H9 (cell line): Measurements from ENCODE around the gene HTR1E. TPM values are rescaled to one million over a fixed set of nuclear protein-coding genes. Genes with fewer than 3 reads are reported as not detected.

Source experiments
- DNase-seq: peaks from one replicate; pipeline ENCODE4 v3.0.0-alpha.2; 2017
- H2AFZ ChIP-seq: one replicate; pipeline ENCODE4 v1.6.1; 2013; ENCODE audit warnings: mild to moderate bottlenecking, low read length, control low read depth, moderate library complexity
- H2AK5ac ChIP-seq: 2 replicates; pipeline ENCODE4 v1.6.1; 2013; ENCODE audit warnings: low read length, control low read depth, mixed read lengths; ENCODE audit not compliant: insufficient read length
- H2BK120ac ChIP-seq: one replicate; pipeline ENCODE4 v1.6.1; 2013; ENCODE audit warnings: low read depth, mild to moderate bottlenecking, low read length, control low read depth, inconsistent platforms; ENCODE audit not compliant: poor library complexity, severe bottlenecking
- H2BK12ac ChIP-seq: 2 replicates; pipeline ENCODE4 v1.6.1; 2013; ENCODE audit warnings: low read length, control low read depth, mixed read lengths, low read depth; ENCODE audit not compliant: insufficient read length
- H2BK15ac ChIP-seq: 2 replicates; pipeline ENCODE4 v1.6.1; 2013; ENCODE audit warnings: low read depth, low read length, control low read depth
- H2BK20ac ChIP-seq: one replicate; pipeline ENCODE4 v1.6.1; 2013; ENCODE audit warnings: low read depth, mild to moderate bottlenecking, low read length, control low read depth, inconsistent platforms; ENCODE audit not compliant: poor library complexity, severe bottlenecking
- H2BK5ac ChIP-seq: 2 replicates; pipeline ENCODE4 v1.6.1; 2013; ENCODE audit warnings: low read length, control low read depth, mixed read lengths; ENCODE audit not compliant: insufficient read length
- H3K14ac ChIP-seq: 2 replicates; pipeline ENCODE4 v1.6.1; 2013; ENCODE audit warnings: low read length, control low read depth; ENCODE audit not compliant: insufficient read depth
- H3K18ac ChIP-seq: 2 replicates; pipeline ENCODE4 v1.6.1; 2013; ENCODE audit warnings: low read depth, mild to moderate bottlenecking, mixed read lengths, low read length, control low read depth; ENCODE audit not compliant: insufficient read length
- H3K23ac ChIP-seq: 2 replicates; pipeline ENCODE4 v1.6.1; 2013; ENCODE audit warnings: low read length, control low read depth, mixed read lengths, low read depth; ENCODE audit not compliant: insufficient read length
- H3K23me2 ChIP-seq: 2 replicates; pipeline ENCODE4 v1.6.1; 2013; ENCODE audit warnings: low read depth, mild to moderate bottlenecking, mixed read lengths, low read length, control low read depth; ENCODE audit not compliant: insufficient read length, poor library complexity, severe bottlenecking
- H3K27ac ChIP-seq: 2 replicates; pipeline ENCODE4 v1.5.1; 2013; ENCODE audit warnings: low read length, control low read depth, mixed read lengths, low read depth; ENCODE audit not compliant: insufficient read length
- H3K27me3 ChIP-seq: 2 replicates; pipeline ENCODE4 v1.6.1; 2013; ENCODE audit warnings: low read length, control low read depth, inconsistent platforms; ENCODE audit not compliant: insufficient read depth
- H3K4ac ChIP-seq: 2 replicates; pipeline ENCODE4 v1.6.1; 2013; ENCODE audit warnings: low read depth, mild to moderate bottlenecking, control low read depth, inconsistent platforms, low read length, moderate library complexity
- H3K4me1 ChIP-seq: 2 replicates; pipeline ENCODE4 v1.6.1; 2013; ENCODE audit warnings: low read length, control low read depth, inconsistent platforms; ENCODE audit not compliant: insufficient read depth
- H3K4me2 ChIP-seq: 2 replicates; pipeline ENCODE4 v1.6.1; 2013; ENCODE audit warnings: low read length, control low read depth, mixed read lengths; ENCODE audit not compliant: insufficient read length, insufficient read depth
- H3K56ac ChIP-seq: 2 replicates; pipeline ENCODE4 v1.6.1; 2013; ENCODE audit warnings: low read depth, mild to moderate bottlenecking, mixed read lengths, low read length, control low read depth; ENCODE audit not compliant: insufficient read length
- H3K79me1 ChIP-seq: 2 replicates; pipeline ENCODE4 v1.6.1; 2013; ENCODE audit warnings: low read depth, mild to moderate bottlenecking, moderate library complexity, low read length, control low read depth, inconsistent platforms; ENCODE audit not compliant: insufficient read depth, poor library complexity, severe bottlenecking
- H3K79me2 ChIP-seq: 2 replicates; pipeline ENCODE4 v1.6.1; 2013; ENCODE audit warnings: low read length, control low read depth, inconsistent platforms; ENCODE audit not compliant: insufficient read depth
- H3K9ac ChIP-seq: 2 replicates; pipeline ENCODE4 v1.6.1; 2013; ENCODE audit warnings: low read length, control low read depth, mixed read lengths; ENCODE audit not compliant: insufficient read length; ENCODE audit errors: extremely low read depth
- H3K9me3 ChIP-seq: one replicate; pipeline ENCODE4 v1.6.1; 2013; ENCODE audit warnings: low read depth, low read length, inconsistent platforms; ENCODE audit not compliant: control insufficient read depth
- H3T11ph ChIP-seq: one replicate; pipeline ENCODE4 v1.6.1; 2013; ENCODE audit warnings: mild to moderate bottlenecking, low read length, control low read depth, inconsistent platforms
- H4K20me1 ChIP-seq: one replicate; pipeline ENCODE4 v1.6.1; 2013; ENCODE audit not compliant: control insufficient read depth, insufficient read length, insufficient read depth
- H4K5ac ChIP-seq: 2 replicates; pipeline ENCODE4 v1.6.1; 2013; ENCODE audit warnings: low read depth, mild to moderate bottlenecking, mixed read lengths, low read length, control low read depth; ENCODE audit not compliant: insufficient read length
- H4K8ac ChIP-seq: replicated peaks from 2 replicates; pipeline ENCODE4 v1.6.1; 2013; ENCODE audit warnings: low read length, control low read depth, mixed read lengths, low read depth; ENCODE audit not compliant: insufficient read length
- H4K91ac ChIP-seq: 2 replicates; pipeline ENCODE4 v1.6.1; 2013; ENCODE audit warnings: low read depth, mild to moderate bottlenecking, moderate library complexity, mixed read lengths, low read length, control low read depth; ENCODE audit not compliant: insufficient read length
- H3K27ac Mint-ChIP-seq, 3 experiments: 2 replicates in 2 of 3; 3 replicates in 1 of 3; pipeline ENCODE4 v1.8.0; 2020 to 2021; ENCODE audit warnings: mixed read lengths in 3 of 3, mild to moderate bottlenecking in 1 of 3, moderate library complexity in 1 of 3
- H3K27me3 Mint-ChIP-seq: 2 replicates; pipeline ENCODE4 v1.8.0; 2021; ENCODE audit warnings: low read depth, mild to moderate bottlenecking, moderate library complexity, mixed read lengths
- H3K36me3 Mint-ChIP-seq, 3 experiments: 2 replicates in 2 of 3; 3 replicates in 1 of 3; pipeline ENCODE4 v1.8.0; 2020 to 2021; ENCODE audit warnings: low read depth in 3 of 3, mixed read lengths in 3 of 3; ENCODE audit not compliant: insufficient read depth in 1 of 3
- H3K4me1 Mint-ChIP-seq, 2 experiments: 2 replicates each; pipeline ENCODE4 v1.8.0; 2020; ENCODE audit warnings: mixed read lengths in 2 of 2
- H3K4me3 Mint-ChIP-seq, 2 experiments: 2 replicates in 1 of 2; 3 replicates in 1 of 2; pipeline ENCODE4 v1.8.0; 2020 to 2021; ENCODE audit warnings: mild to moderate bottlenecking in 2 of 2, mixed read lengths in 2 of 2, moderate library complexity in 1 of 2
- H3K9me3 Mint-ChIP-seq, 2 experiments: 2 replicates in 1 of 2; 3 replicates in 1 of 2; pipeline ENCODE4 v1.8.0; 2020; ENCODE audit warnings: mild to moderate bottlenecking in 2 of 2, mixed read lengths in 2 of 2, moderate library complexity in 1 of 2
- WGBS: extraction: QIAGEN DNeasy Blood & Tissue Kit; methylation state at CpG from one replicate; pipeline ENCODE4 v1.1.7; 2013; ENCODE audit warnings: missing lambda C conversion rate, low lambda C conversion rate, mixed read lengths; ENCODE audit not compliant: insufficient read length; ENCODE audit errors: extremely low coverage; 5-methylcytosine and 5-hydroxymethylcytosine counted together
- total RNA-seq: library from RNA; stranded (reverse); gene quantifications from 2 replicates; pipeline ENCODE4 v1.2.1, GENCODE V29; 2021
- TF ChIP-seq, protein P1 (sequence below): fragments of 200-600 bp; sonication (generic); conservative IDR thresholded peaks from 3 replicates; pipeline ENCODE4 v1.8.0; 2021; ENCODE audit warnings: antibody characterized with exemption, mild to moderate bottlenecking

Gene HTR1E
- total RNA-seq, 1 experiment from 2014 or later = not detected

DNA sequence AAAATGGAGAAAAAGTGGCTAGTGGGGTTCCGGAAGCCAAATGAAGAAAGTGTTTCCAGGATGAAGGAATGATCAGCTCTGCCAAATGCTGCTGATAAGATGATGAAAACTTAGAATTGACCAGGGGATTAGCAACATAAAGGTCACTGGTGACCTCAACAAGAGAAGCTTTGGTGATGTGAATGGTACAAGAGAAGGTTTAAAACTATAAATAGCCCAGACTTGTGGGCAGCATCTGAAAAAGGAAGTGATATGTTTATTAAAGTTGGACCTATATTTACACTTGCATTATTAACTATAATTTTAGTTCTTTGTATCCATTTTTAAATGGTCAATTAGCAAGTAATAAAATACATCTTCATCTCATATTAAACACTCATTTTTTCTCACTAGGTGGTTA lies 112.5 kb downstream of the HTR1E start:
- no peaks in the 10 kb centered on the region for H3K4me1 Mint-ChIP-seq
- no peak overlapping the region for H3K27ac Mint-ChIP-seq
- no peak overlapping the region for H3K23ac ChIP-seq
- no peak for DNase-seq
- no peak overlapping the region for H3K14ac ChIP-seq
- H2AK5ac ChIP-seq = no peak overlapping the region
- H3K36me3 Mint-ChIP-seq = no peaks in the 10 kb centered on the region
- no peak overlapping the region for H2AFZ ChIP-seq
- peaks cover 3% of the 10 kb centered on the region; the same call in 1 of the 2 replicates for H3K27me3 Mint-ChIP-seq
- no peak overlapping the region for H2BK12ac ChIP-seq
- no peak overlapping the region for H2BK15ac ChIP-seq
- H2BK5ac ChIP-seq = no peak overlapping the region
- H2BK20ac ChIP-seq = no peak overlapping the region
- no peaks in the 10 kb centered on the region for H3K27me3 ChIP-seq
- no peak overlapping the region for H4K5ac ChIP-seq
- no peaks in the 10 kb centered on the region for H4K20me1 ChIP-seq
- H3K4me2 ChIP-seq = no peak overlapping the region
- no peak overlapping the region for H4K91ac ChIP-seq
- H3K23me2 ChIP-seq = no peaks in the 10 kb centered on the region
- no peaks in the 10 kb centered on the region for H3K79me1 ChIP-seq
- H2BK120ac ChIP-seq = no peak overlapping the region
- H3K79me2 ChIP-seq = no peaks in the 10 kb centered on the region
- H3T11ph ChIP-seq = no peak overlapping the region
- H3K9me3 ChIP-seq = no peaks in the 10 kb centered on the region
- H3K56ac ChIP-seq = no peak overlapping the region
- H4K8ac ChIP-seq = no peak overlapping the region
- no peaks in the 10 kb centered on the region for H3K9me3 Mint-ChIP-seq
- WGBS = no CpG with 5 or more reads among the region's 1 CpG
- no peak overlapping the region for H3K18ac ChIP-seq
- no peak overlapping the region for H3K4ac ChIP-seq
- H3K27ac ChIP-seq = no peak overlapping the region
- no peak overlapping the region for H3K4me3 Mint-ChIP-seq
- no peak overlapping the region for H3K9ac ChIP-seq
- H3K4me1 ChIP-seq = no peaks in the 10 kb centered on the region
- TF ChIP-seq, protein P1, sequence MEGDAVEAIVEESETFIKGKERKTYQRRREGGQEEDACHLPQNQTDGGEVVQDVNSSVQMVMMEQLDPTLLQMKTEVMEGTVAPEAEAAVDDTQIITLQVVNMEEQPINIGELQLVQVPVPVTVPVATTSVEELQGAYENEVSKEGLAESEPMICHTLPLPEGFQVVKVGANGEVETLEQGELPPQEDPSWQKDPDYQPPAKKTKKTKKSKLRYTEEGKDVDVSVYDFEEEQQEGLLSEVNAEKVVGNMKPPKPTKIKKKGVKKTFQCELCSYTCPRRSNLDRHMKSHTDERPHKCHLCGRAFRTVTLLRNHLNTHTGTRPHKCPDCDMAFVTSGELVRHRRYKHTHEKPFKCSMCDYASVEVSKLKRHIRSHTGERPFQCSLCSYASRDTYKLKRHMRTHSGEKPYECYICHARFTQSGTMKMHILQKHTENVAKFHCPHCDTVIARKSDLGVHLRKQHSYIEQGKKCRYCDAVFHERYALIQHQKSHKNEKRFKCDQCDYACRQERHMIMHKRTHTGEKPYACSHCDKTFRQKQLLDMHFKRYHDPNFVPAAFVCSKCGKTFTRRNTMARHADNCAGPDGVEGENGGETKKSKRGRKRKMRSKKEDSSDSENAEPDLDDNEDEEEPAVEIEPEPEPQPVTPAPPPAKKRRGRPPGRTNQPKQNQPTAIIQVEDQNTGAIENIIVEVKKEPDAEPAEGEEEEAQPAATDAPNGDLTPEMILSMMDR = no peak
